Hepatocyte (in vitro differentiated cells): ENCODE measurements around the gene PLXNC1. TPM values are rescaled to one million over a fixed set of nuclear protein-coding genes. Genes with fewer than 3 reads are reported as not detected.
A peak's percentile ranks its signal among the peaks of the same experiment; 100 is the strongest.

Source experiments
- DNase-seq: peaks from one replicate; pipeline ENCODE4 v3.0.0-alpha.2; 2016; ENCODE audit warnings: low spot score
- H2AFZ ChIP-seq: fragments of 200-600 bp; sonication (generic); 2 replicates; pipeline ENCODE4 v1.6.0; 2016; ENCODE audit warnings: antibody characterized with exemption, mild to moderate bottlenecking
- H3K27ac ChIP-seq: fragments of 200-600 bp; sonication (generic); 2 replicates; pipeline ENCODE4 v1.5.1; 2016; ENCODE audit warnings: mild to moderate bottlenecking
- H3K27me3 ChIP-seq: fragments of 200-600 bp; sonication (generic); 2 replicates; pipeline ENCODE4 v1.6.1; 2016
- H3K36me3 ChIP-seq: fragments of 200-600 bp; sonication (generic); replicated peaks from 2 replicates; pipeline ENCODE4 v1.5.1; 2016; ENCODE audit warnings: low read depth; ENCODE audit not compliant: insufficient read depth
- H3K4me1 ChIP-seq: fragments of 200-600 bp; sonication (generic); 2 replicates; pipeline ENCODE4 v1.5.1; 2016; ENCODE audit warnings: mild to moderate bottlenecking, moderate library complexity; ENCODE audit not compliant: insufficient read depth
- H3K4me2 ChIP-seq: fragments of 200-600 bp; sonication (generic); 2 replicates; pipeline ENCODE4 v1.6.0; 2016
- H3K4me3 ChIP-seq: fragments of 200-600 bp; sonication (generic); 2 replicates; pipeline ENCODE4 v1.5.1; 2016; ENCODE audit warnings: mild to moderate bottlenecking
- H3K79me2 ChIP-seq: fragments of 200-600 bp; sonication (generic); 2 replicates; pipeline ENCODE4 v1.6.0; 2017; ENCODE audit warnings: mild to moderate bottlenecking
- H3K9me2 ChIP-seq: fragments of 200-600 bp; sonication (generic); replicated peaks from 2 replicates; pipeline ENCODE4 v1.6.0; 2017; ENCODE audit warnings: mild to moderate bottlenecking; ENCODE audit not compliant: insufficient read depth
- H3K9me3 ChIP-seq: fragments of 200-600 bp; sonication (generic); 2 replicates; pipeline ENCODE4 v1.5.1; 2016; ENCODE audit warnings: low read depth, mild to moderate bottlenecking
- H4K20me1 ChIP-seq: fragments of 200-600 bp; sonication (generic); 2 replicates; pipeline ENCODE4 v1.6.0; 2016; ENCODE audit warnings: mild to moderate bottlenecking; ENCODE audit not compliant: insufficient read depth, poor library complexity, severe bottlenecking
- CTCF ChIP-seq: fragments of 200-600 bp; sonication (generic); IDR thresholded peaks from 2 replicates; pipeline ENCODE4 v1.5.1; 2016; ENCODE audit warnings: antibody characterized with exemption, mild to moderate bottlenecking; ENCODE audit not compliant: poor library complexity
- EZH2 ChIP-seq: fragments of 200-600 bp; sonication (generic); IDR thresholded peaks from 2 replicates; pipeline ENCODE4 v1.6.1; 2016; ENCODE audit warnings: antibody characterized with exemption, mild to moderate bottlenecking, borderline replicate concordance
- EZH2phosphoT487 ChIP-seq: fragments of 200-600 bp; sonication (generic); IDR thresholded peaks from one replicate; pipeline ENCODE4 v1.6.1; 2018; ENCODE audit warnings: antibody characterized with exemption, mild to moderate bottlenecking, low read depth, moderate library complexity; ENCODE audit not compliant: unreplicated experiment, severe bottlenecking
- whole genome bisulfite sequencing: methylation state at CpG from one replicate; pipeline ENCODE4 v1.1.6; 2016; ENCODE audit warnings: low lambda C conversion rate; ENCODE audit errors: missing lambda C conversion rate; 5-methylcytosine and 5-hydroxymethylcytosine counted together
- polyA plus RNA-seq: library from polyadenylated mRNA; unstranded; fragments of >200 nt; fragmentation: Nextera tagmentation; extraction: Ambion mirVana; gene quantifications from 2 replicates; pipeline ENCODE4 v1.2.1, GENCODE V29; 2016
- total RNA-seq: library from RNA; depleted of rRNA; stranded (reverse); fragments of >200 nt; gene quantifications from 2 replicates; pipeline ENCODE4 v1.2.3, GENCODE V29; 2014

Gene PLXNC1
- total and polyA plus RNA-seq, 2 experiments from 2014 or later = 6.7 to 23.2 TPM

GRCh38 chr12:94185801-94186200, 37.4 kb downstream of the PLXNC1 start:
- peaks cover 6% of the 10 kb centered on the region for H3K27me3 ChIP-seq
- no peaks in the 10 kb centered on the region for H3K36me3 ChIP-seq
- H3K4me2 ChIP-seq = no peak overlapping the region
- no peaks in the 10 kb centered on the region for H3K9me2 ChIP-seq
- no peaks in the 10 kb centered on the region for H4K20me1 ChIP-seq
- WGBS = 77% methylated on average over 7 of the region's 7 CpGs
- no peak overlapping the region for H3K27ac ChIP-seq
- H3K4me1 ChIP-seq = peaks cover 26% of the 10 kb centered on the region
- TF ChIP-seq CTCF = no peak
- no peak for TF ChIP-seq EZH2
- TF ChIP-seq EZH2phosphoT487 = no peak
- H3K9me3 ChIP-seq = no peaks in the 10 kb centered on the region
- H2AFZ ChIP-seq = no peak overlapping the region
- H3K4me3 ChIP-seq = no peak overlapping the region
- no peak for DNase-seq
- no peaks in the 10 kb centered on the region for H3K79me2 ChIP-seq

- Histone ChIP-seq H3K79me2 (no peaks in the 10 kb centered on the region), H3K4me2 (peak overlapping the region; percentile 61), H3K27me3 (peaks cover 6% of the 10 kb centered on the region), H3K4me1 (peaks cover 26% of the 10 kb centered on the region), H3K36me3 (no peaks in the 10 kb centered on the region), H4K20me1 (no peaks in the 10 kb centered on the region), H3K27ac (no peak overlapping the region), H2AFZ (no peak overlapping the region), H3K9me2 (no peaks in the 10 kb centered on the region), H3K9me3 (no peaks in the 10 kb centered on the region), H3K4me3 (no peak overlapping the region)
- WGBS = 50% methylated on average over 40 of the region's 40 CpGs
- DNase-seq = peak; percentile 50
- TF ChIP-seq EZH2phosphoT487 (no peak), CTCF (no peak), EZH2 (no peak)
Observed at GRCh38 chr12:94186278-94187241, 38.2 kb downstream of the PLXNC1 start.

GRCh38 chr12:94187361-94187760, 39.0 kb downstream of the PLXNC1 start:
- Histone ChIP-seq H2AFZ (no peak overlapping the region), H3K79me2 (no peaks in the 10 kb centered on the region), H3K27me3 (peaks cover 6% of the 10 kb centered on the region), H3K36me3 (no peaks in the 10 kb centered on the region), H3K27ac (no peak overlapping the region), H3K9me3 (no peaks in the 10 kb centered on the region), H3K4me1 (peaks cover 26% of the 10 kb centered on the region), H4K20me1 (no peaks in the 10 kb centered on the region), H3K4me3 (no peak overlapping the region), H3K4me2 (peak overlapping the region; percentile 61), H3K9me2 (no peaks in the 10 kb centered on the region)
- 67% methylated on average over 12 of the region's 12 CpGs for WGBS
- DNase-seq = no peak
- TF ChIP-seq EZH2phosphoT487 (no peak), EZH2 (no peak), CTCF (no peak)
